GM18870 (cell line): ENCODE measurements around the gene KRTAP5-2.

Experiments
- ATAC-seq: cut with Tn5 transposase; IDR thresholded peaks from one replicate; pipeline ENCODE4 v1.9.1; 2021; ENCODE audit warnings: moderate library complexity; ENCODE audit not compliant: unreplicated experiment

The KRTAP5-2 gene

DNA sequence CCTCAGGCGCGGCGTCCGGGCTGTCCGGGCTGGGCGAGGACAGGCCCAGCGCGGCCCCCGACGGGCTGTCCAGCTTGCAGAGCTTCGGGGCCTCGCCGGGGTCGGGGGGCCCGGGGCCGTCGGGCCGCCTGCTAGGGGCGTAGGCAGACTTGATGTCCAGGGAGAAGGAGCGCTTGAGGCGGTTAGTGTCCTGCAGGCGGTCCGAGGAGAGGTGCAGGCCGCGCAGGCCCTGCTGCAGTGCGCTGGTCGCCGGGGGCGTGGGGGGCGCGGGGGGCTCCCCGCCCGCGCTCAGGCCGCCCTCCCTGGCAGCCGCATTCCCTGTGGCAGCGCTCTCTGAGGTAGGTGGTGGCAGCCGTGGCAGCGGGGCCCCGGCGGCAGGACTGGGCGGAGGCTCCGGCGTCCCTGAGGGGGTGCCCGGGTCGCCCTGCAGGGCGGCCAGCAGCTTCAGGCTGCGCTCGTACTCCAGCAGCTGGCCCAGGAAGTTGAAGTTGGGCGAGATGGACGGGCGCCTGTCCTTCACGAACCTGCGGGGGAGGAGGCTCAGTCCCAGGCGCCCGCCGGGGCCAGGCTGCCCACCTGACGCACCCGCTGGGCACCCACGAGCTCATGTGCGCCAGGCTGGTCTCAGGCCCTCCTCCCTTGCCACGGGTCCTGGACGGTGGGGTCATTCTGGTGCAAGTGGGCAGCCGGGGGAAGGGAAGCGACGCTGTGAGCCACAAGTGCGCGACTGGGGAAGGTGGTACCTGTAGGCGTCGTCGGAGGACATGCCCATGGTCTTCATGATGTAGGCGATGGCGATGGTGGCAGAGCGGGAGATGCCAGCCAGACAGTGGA is 40.8 kb downstream of the KRTAP5-2 start:
- ATAC-seq = no peak

DNA sequence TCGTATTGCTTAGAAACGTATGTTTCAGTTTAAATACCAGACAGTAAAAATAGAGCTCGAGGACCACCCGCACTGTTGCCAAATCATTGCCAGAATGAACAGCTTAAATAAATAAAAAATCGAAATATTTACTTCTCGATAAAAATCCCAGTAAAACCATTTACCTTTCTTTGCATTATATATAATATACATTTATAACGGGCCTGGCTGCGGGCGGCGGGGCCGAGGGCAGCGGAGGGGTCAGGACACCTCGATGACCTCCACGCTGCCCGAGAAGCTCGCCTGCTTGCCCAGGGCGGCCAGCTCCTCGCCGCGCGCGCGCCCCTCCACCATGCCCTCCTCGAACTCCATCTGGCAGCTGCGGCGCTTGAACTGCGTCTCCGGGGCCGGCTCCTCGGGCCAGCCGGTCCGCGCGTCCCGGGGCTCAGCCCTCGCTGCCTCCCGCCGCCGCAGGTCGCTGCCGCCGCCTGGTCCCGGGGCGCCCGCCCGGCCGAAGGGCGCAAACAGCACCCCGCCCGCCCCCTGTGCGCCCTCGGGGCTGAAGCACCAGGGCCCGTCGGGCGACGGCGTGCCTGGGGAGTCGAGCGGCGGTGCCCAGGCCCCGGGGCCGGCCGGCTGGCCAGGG is 41.7 kb downstream of the KRTAP5-2 start:
- ATAC-seq = no peak

DNA sequence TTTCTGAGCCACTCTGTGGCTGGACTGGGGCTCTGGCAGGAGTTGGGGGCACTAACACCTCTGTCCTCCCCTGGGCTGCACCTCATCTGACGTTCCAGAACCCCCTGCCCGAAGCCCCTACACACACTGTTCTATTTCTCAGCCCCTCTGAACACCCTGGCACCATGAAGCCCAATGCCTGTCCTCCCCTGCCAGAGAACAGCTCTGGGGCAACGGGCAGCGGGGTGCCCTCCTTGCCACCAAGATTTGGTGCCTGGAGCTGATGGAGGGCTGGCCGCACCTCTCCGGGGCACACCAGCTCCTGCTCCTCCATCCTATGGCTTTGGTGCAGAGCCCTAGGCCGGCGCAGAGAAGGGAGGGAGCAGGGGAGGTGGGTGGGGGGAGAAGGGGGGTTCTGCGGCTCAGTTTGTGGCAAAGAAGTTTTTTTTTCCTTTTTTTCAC is 42.4 kb downstream of the KRTAP5-2 start:
- ATAC-seq = no peak

DNA sequence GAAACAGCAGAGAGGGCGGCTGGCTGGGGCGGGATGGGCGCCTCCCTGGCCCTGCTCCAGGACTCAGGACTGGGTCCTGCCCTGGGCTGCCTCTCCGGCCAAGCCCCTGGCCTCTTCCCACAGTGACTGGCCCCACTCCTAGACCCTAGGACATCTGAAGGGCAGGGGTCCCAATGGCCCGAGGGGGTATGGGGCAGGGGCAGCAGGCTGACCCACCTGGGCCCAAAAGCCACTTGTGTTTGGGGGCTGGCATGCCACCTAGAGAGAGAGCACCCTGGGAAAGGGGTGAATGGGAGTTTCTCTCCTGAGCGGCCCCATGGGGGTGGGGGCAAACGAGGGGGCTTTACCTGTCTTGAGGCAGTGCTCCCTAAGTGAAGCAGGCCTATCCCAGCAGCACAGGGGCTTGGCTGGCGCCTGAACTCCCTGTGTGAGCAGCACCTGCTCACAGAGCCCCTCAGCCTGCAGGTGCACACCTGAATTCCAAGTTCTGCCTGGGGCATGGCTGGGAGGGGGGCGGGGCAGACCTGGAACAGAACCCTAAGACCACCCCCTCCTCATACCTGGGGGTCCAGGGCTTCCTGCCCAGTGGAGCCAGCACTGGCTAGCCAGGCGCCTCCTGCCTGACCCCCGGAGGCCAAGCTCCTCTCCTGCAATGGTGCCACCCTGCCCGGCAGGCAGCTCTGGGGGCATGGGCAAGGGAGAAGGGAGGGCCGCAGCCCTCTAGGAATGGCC is 42.9 kb downstream of the KRTAP5-2 start:
- ATAC-seq = no peak

DNA sequence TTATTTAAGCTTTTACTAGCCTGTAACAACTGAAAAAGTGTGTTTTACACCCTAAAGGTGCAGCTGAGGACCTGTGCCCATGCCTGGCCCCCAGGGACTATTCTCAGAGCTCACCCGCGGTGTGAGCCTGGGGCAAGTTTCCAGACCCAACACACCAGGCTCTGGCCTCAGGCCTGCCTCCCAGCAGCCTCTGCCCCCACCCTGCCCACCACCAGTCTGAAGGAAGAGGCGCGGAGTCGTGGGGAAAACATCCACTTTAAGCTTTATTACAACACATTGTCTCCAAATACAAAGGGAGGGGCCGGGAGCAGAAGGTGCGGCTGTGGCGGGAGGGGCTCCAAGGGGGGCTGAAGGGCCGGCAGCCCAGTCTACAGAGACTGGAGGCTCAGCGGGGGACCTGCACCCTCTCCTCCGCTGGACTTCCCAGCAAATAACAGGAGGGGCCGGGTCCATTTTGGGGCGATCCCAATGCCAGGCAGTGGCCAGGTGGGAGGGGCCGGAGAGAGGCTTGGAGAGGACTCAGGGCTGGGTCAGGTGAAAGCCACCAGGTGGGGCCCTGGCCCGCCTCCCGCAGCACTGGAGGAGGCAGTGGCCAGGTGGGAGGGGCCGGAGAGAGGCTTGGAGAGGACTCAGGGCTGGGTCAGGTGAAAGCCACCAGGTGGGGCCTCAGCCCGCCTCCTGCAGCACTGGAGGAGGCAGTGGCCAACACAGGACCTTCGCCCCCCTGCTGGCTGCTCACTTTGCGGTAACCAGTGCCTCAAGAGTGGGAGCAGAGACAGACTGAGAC is 44.1 kb downstream of the KRTAP5-2 start:
- ATAC-seq = no peak

DNA sequence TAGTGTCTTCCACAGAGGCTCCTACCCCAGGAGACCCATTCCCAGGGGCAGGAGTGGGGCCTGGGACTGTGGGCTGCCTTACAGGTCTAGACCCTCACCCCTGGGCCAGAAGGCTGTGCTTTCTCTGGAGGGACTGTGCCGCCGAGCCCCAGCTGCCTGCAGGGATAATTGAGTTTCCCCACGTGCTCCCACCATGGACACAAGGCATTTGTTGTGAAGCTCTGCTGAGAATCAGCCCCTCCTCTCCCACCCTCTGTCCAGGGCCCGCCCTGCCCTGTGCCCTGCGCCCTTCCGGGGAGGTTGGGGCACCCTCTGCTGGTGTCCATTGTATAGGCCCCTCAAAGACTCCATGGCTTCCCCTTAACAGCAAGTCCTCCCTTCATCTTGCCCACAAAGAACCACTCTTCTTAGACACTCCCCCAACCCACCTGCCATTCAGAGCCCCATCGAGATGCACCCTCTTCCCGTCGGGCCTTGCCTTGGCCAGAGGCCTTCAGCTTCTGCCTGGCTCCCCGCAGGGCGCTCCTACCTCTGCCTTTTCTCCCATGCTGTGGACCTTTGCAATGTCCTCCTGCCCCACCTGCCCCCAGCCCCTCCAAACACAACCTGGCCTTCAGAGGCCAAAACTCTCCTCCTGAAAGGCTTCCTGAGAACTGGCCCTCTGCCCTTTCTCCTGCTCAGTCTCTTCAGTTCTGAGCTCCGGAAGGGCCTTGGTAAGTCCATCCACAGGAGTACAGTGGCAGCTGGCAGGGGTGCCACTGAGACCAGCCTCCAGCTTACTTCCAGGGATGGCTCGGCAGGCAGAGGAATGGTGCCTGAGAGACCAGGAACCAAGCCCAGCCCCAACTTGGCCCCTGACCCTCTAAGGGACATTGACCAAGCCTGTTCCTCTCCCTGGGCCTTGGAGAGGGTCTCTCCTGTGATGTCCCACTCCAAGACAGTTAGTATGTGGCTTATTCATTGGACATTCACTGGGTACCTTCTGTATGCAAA is 48.5 kb downstream of the KRTAP5-2 start:
- no peak for ATAC-seq

DNA sequence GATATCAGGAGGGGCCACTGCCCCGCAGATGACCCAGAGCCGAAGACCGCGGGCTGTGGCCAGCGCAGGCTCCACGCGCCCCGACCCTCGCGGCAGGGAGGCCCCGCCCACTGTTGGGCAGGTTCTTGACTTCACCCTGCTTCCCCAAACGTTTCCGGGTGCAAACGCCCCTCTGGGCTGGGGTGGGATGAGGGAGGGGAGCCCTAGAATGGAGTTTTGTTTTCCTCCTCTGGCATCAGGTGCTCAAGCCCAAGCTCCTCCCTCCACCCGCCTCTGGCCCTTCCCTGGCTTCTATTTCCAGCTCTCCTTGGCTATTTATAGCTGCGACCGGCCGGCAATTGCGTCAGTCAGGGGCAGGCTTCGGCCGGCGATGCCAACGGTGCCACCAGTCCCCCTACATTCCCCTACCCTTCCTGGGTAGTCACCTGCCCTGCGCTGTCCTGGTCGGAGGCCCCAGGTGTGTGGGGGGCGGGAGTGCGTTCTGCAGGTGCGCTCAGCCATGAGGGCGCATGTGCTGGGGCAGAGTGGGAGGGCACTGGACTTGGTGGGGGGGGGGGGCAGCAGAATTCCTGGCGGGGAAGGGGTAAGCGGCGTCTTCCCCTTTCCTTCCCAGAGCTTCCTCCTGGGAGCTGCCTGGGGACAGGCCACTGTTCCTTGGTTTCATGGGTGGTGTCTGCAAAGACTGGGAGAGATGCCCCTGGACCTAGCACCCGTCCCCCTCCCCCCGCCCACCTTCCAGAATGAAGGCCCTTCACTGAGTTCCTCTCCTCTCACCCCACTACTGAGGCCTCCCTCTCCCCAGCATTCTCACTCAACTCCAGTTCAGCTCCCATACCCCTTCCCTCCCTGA is 49.6 kb downstream of the KRTAP5-2 start:
- ATAC-seq = no peak

DNA sequence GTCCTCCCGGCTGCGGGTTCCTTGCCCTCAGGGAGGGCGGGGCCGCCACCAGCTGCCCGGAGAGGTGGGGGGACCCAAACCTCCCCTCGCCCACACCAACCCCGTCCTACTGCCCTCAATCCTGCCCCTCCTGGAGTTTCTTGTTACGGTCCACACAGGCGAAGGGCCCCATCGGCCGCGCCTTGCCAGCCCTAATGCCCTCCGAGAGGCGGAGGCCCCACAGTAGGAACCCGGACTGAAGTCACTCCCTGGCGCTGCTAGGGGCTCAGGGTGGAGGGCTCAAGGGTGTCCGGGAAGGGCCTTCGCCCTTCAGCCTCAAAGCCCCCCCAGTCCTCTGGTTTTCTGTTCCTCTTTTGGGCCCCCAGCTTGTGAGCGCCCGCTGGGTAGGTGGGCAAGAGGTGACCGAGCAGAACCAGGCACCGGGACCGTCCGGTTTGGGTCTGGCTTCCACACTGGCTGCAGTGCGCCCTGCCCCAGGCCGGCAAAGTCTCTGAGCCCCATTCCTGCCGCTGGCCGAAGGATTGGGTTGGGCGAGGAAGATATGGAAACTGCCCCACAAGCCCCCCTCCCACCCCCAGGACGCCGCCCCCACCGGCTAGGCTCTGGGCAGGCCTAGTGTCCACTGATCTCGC is 50.5 kb downstream of the KRTAP5-2 start:
- no peak for ATAC-seq
